H9 (cell line): ENCODE results near the gene MS4A15. TPM values are rescaled to one million over a fixed set of nuclear protein-coding genes. Genes with fewer than 3 reads are reported as not detected.

Experiments
- DNase-seq: peaks from one replicate; pipeline ENCODE4 v3.0.0-alpha.2; 2017
- H2AFZ ChIP-seq: one replicate; pipeline ENCODE4 v1.6.1; 2013; ENCODE audit warnings: mild to moderate bottlenecking, low read length, control low read depth, moderate library complexity
- H2AK5ac ChIP-seq: 2 replicates; pipeline ENCODE4 v1.6.1; 2013; ENCODE audit warnings: low read length, control low read depth, mixed read lengths; ENCODE audit not compliant: insufficient read length
- H2BK120ac ChIP-seq: one replicate; pipeline ENCODE4 v1.6.1; 2013; ENCODE audit warnings: low read depth, mild to moderate bottlenecking, low read length, control low read depth, inconsistent platforms; ENCODE audit not compliant: poor library complexity, severe bottlenecking
- H2BK12ac ChIP-seq: 2 replicates; pipeline ENCODE4 v1.6.1; 2013; ENCODE audit warnings: low read length, control low read depth, mixed read lengths, low read depth; ENCODE audit not compliant: insufficient read length
- H2BK15ac ChIP-seq: 2 replicates; pipeline ENCODE4 v1.6.1; 2013; ENCODE audit warnings: low read depth, low read length, control low read depth
- H2BK20ac ChIP-seq: one replicate; pipeline ENCODE4 v1.6.1; 2013; ENCODE audit warnings: low read depth, mild to moderate bottlenecking, low read length, control low read depth, inconsistent platforms; ENCODE audit not compliant: poor library complexity, severe bottlenecking
- H2BK5ac ChIP-seq: 2 replicates; pipeline ENCODE4 v1.6.1; 2013; ENCODE audit warnings: low read length, control low read depth, mixed read lengths; ENCODE audit not compliant: insufficient read length
- H3K14ac ChIP-seq: 2 replicates; pipeline ENCODE4 v1.6.1; 2013; ENCODE audit warnings: low read length, control low read depth; ENCODE audit not compliant: insufficient read depth
- H3K18ac ChIP-seq: 2 replicates; pipeline ENCODE4 v1.6.1; 2013; ENCODE audit warnings: low read depth, mild to moderate bottlenecking, mixed read lengths, low read length, control low read depth; ENCODE audit not compliant: insufficient read length
- H3K23ac ChIP-seq: 2 replicates; pipeline ENCODE4 v1.6.1; 2013; ENCODE audit warnings: low read length, control low read depth, mixed read lengths, low read depth; ENCODE audit not compliant: insufficient read length
- H3K23me2 ChIP-seq: 2 replicates; pipeline ENCODE4 v1.6.1; 2013; ENCODE audit warnings: low read depth, mild to moderate bottlenecking, mixed read lengths, low read length, control low read depth; ENCODE audit not compliant: insufficient read length, poor library complexity, severe bottlenecking
- H3K27ac ChIP-seq: 2 replicates; pipeline ENCODE4 v1.5.1; 2013; ENCODE audit warnings: low read length, control low read depth, mixed read lengths, low read depth; ENCODE audit not compliant: insufficient read length
- H3K27me3 ChIP-seq: 2 replicates; pipeline ENCODE4 v1.6.1; 2013; ENCODE audit warnings: low read length, control low read depth, inconsistent platforms; ENCODE audit not compliant: insufficient read depth
- H3K4ac ChIP-seq: 2 replicates; pipeline ENCODE4 v1.6.1; 2013; ENCODE audit warnings: low read depth, mild to moderate bottlenecking, control low read depth, inconsistent platforms, low read length, moderate library complexity
- H3K4me1 ChIP-seq: 2 replicates; pipeline ENCODE4 v1.6.1; 2013; ENCODE audit warnings: low read length, control low read depth, inconsistent platforms; ENCODE audit not compliant: insufficient read depth
- H3K4me2 ChIP-seq: 2 replicates; pipeline ENCODE4 v1.6.1; 2013; ENCODE audit warnings: low read length, control low read depth, mixed read lengths; ENCODE audit not compliant: insufficient read length, insufficient read depth
- H3K56ac ChIP-seq: 2 replicates; pipeline ENCODE4 v1.6.1; 2013; ENCODE audit warnings: low read depth, mild to moderate bottlenecking, mixed read lengths, low read length, control low read depth; ENCODE audit not compliant: insufficient read length
- H3K79me1 ChIP-seq: 2 replicates; pipeline ENCODE4 v1.6.1; 2013; ENCODE audit warnings: low read depth, mild to moderate bottlenecking, moderate library complexity, low read length, control low read depth, inconsistent platforms; ENCODE audit not compliant: insufficient read depth, poor library complexity, severe bottlenecking
- H3K79me2 ChIP-seq: 2 replicates; pipeline ENCODE4 v1.6.1; 2013; ENCODE audit warnings: low read length, control low read depth, inconsistent platforms; ENCODE audit not compliant: insufficient read depth
- H3K9ac ChIP-seq: 2 replicates; pipeline ENCODE4 v1.6.1; 2013; ENCODE audit warnings: low read length, control low read depth, mixed read lengths; ENCODE audit not compliant: insufficient read length; ENCODE audit errors: extremely low read depth
- H3K9me3 ChIP-seq: one replicate; pipeline ENCODE4 v1.6.1; 2013; ENCODE audit warnings: low read depth, low read length, inconsistent platforms; ENCODE audit not compliant: control insufficient read depth
- H3T11ph ChIP-seq: one replicate; pipeline ENCODE4 v1.6.1; 2013; ENCODE audit warnings: mild to moderate bottlenecking, low read length, control low read depth, inconsistent platforms
- H4K20me1 ChIP-seq: one replicate; pipeline ENCODE4 v1.6.1; 2013; ENCODE audit not compliant: control insufficient read depth, insufficient read length, insufficient read depth
- H4K5ac ChIP-seq: 2 replicates; pipeline ENCODE4 v1.6.1; 2013; ENCODE audit warnings: low read depth, mild to moderate bottlenecking, mixed read lengths, low read length, control low read depth; ENCODE audit not compliant: insufficient read length
- H4K8ac ChIP-seq: replicated peaks from 2 replicates; pipeline ENCODE4 v1.6.1; 2013; ENCODE audit warnings: low read length, control low read depth, mixed read lengths, low read depth; ENCODE audit not compliant: insufficient read length
- H4K91ac ChIP-seq: 2 replicates; pipeline ENCODE4 v1.6.1; 2013; ENCODE audit warnings: low read depth, mild to moderate bottlenecking, moderate library complexity, mixed read lengths, low read length, control low read depth; ENCODE audit not compliant: insufficient read length
- H3K27ac Mint-ChIP-seq, 3 experiments: 2 replicates in 2 of 3; 3 replicates in 1 of 3; pipeline ENCODE4 v1.8.0; 2020 to 2021; ENCODE audit warnings: mixed read lengths in 3 of 3, mild to moderate bottlenecking in 1 of 3, moderate library complexity in 1 of 3
- H3K27me3 Mint-ChIP-seq: 2 replicates; pipeline ENCODE4 v1.8.0; 2021; ENCODE audit warnings: low read depth, mild to moderate bottlenecking, moderate library complexity, mixed read lengths
- H3K36me3 Mint-ChIP-seq, 3 experiments: 2 replicates in 2 of 3; 3 replicates in 1 of 3; pipeline ENCODE4 v1.8.0; 2020 to 2021; ENCODE audit warnings: low read depth in 3 of 3, mixed read lengths in 3 of 3; ENCODE audit not compliant: insufficient read depth in 1 of 3
- H3K4me1 Mint-ChIP-seq, 2 experiments: 2 replicates each; pipeline ENCODE4 v1.8.0; 2020; ENCODE audit warnings: mixed read lengths in 2 of 2
- H3K4me3 Mint-ChIP-seq, 2 experiments: 2 replicates in 1 of 2; 3 replicates in 1 of 2; pipeline ENCODE4 v1.8.0; 2020 to 2021; ENCODE audit warnings: mild to moderate bottlenecking in 2 of 2, mixed read lengths in 2 of 2, moderate library complexity in 1 of 2
- H3K9me3 Mint-ChIP-seq, 2 experiments: 2 replicates in 1 of 2; 3 replicates in 1 of 2; pipeline ENCODE4 v1.8.0; 2020; ENCODE audit warnings: mild to moderate bottlenecking in 2 of 2, mixed read lengths in 2 of 2, moderate library complexity in 1 of 2
- WGBS: extraction: QIAGEN DNeasy Blood & Tissue Kit; methylation state at CpG from one replicate; pipeline ENCODE4 v1.1.7; 2013; ENCODE audit warnings: missing lambda C conversion rate, low lambda C conversion rate, mixed read lengths; ENCODE audit not compliant: insufficient read length; ENCODE audit errors: extremely low coverage; 5-methylcytosine and 5-hydroxymethylcytosine counted together
- total RNA-seq: library from RNA; stranded (reverse); gene quantifications from 2 replicates; pipeline ENCODE4 v1.2.1, GENCODE V29; 2021
- TF ChIP-seq, protein P1 (sequence below): fragments of 200-600 bp; sonication (generic); conservative IDR thresholded peaks from 3 replicates; pipeline ENCODE4 v1.8.0; 2021; ENCODE audit warnings: antibody characterized with exemption, mild to moderate bottlenecking

MS4A15 gene
- total RNA-seq, 1 experiment from 2014 or later, result 0.11 TPM

DNA sequence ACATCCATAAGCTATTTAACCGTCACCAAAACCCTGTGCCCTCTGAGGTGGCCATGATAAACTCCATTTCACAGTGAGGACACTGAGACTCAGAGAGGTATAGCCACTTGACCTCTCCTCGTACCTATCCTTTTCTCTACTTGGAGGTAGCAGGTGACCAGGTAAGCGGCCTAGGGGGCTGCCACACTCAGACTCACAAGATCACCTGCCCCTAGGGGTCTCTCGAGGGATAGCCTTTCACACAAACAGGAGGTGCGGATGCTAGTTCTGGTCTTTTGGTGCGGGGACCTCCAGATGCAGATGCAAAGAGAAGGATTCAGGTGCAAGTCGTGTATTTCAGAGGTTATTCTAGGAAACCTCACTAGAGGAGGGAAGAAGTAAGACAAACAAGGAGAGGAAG is 17.6 kb upstream of the MS4A15 start:
- Histone ChIP-seq H4K5ac (no peak overlapping the region), H3K4ac (no peak overlapping the region), H3K14ac (no peak overlapping the region), H2AFZ (no peak overlapping the region), H3K23me2 (no peaks in the 10 kb centered on the region), H2AK5ac (no peak overlapping the region), H3T11ph (no peak overlapping the region), H2BK12ac (no peak overlapping the region), H3K4me1 (no peaks in the 10 kb centered on the region), H2BK120ac (no peak overlapping the region), H3K18ac (no peak overlapping the region), H2BK20ac (no peak overlapping the region), H3K27me3 (no peaks in the 10 kb centered on the region), H2BK15ac (no peak overlapping the region), H3K9ac (no peak overlapping the region), H3K23ac (no peak overlapping the region), H3K56ac (no peak overlapping the region), H4K20me1 (no peaks in the 10 kb centered on the region), H3K79me1 (no peaks in the 10 kb centered on the region), H2BK5ac (no peak overlapping the region), H3K79me2 (no peaks in the 10 kb centered on the region), H3K9me3 (no peaks in the 10 kb centered on the region), H3K4me2 (no peak overlapping the region), H3K27ac (no peak overlapping the region), H4K91ac (no peak overlapping the region), H4K8ac (no peak overlapping the region)
- Mint-ChIP-seq H3K36me3 (no peaks in the 10 kb centered on the region), H3K9me3 (no peaks in the 10 kb centered on the region; a peak in 1 of 5 replicates), H3K27ac (no peak overlapping the region), H3K4me3 (no peak overlapping the region; a peak in 1 of 5 replicates), H3K27me3 (peaks cover 5% of the 10 kb centered on the region), H3K4me1 (no peaks in the 10 kb centered on the region)
- TF ChIP-seq, protein P1, sequence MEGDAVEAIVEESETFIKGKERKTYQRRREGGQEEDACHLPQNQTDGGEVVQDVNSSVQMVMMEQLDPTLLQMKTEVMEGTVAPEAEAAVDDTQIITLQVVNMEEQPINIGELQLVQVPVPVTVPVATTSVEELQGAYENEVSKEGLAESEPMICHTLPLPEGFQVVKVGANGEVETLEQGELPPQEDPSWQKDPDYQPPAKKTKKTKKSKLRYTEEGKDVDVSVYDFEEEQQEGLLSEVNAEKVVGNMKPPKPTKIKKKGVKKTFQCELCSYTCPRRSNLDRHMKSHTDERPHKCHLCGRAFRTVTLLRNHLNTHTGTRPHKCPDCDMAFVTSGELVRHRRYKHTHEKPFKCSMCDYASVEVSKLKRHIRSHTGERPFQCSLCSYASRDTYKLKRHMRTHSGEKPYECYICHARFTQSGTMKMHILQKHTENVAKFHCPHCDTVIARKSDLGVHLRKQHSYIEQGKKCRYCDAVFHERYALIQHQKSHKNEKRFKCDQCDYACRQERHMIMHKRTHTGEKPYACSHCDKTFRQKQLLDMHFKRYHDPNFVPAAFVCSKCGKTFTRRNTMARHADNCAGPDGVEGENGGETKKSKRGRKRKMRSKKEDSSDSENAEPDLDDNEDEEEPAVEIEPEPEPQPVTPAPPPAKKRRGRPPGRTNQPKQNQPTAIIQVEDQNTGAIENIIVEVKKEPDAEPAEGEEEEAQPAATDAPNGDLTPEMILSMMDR, result peak; percentile 60
- peak; percentile 60 for DNase-seq
- whole genome bisulfite sequencing, result no CpG with 5 or more reads among the region's 7 CpGs
